GM23338 (cell line): ENCODE data around the gene S100A1. TPM values are rescaled to one million over a fixed set of nuclear protein-coding genes. Genes with fewer than 3 reads are reported as not detected.
A peak's percentile ranks its signal among the peaks of the same experiment; 100 is the strongest.

Source experiments
- ATAC-seq: fragments of 200-7000 bp; cut with Tn5 transposase; 3 replicates; pipeline ENCODE4 v1.9.1; 2020
- DNase-seq: peaks from one replicate; pipeline ENCODE4 v3.0.0-alpha.2; 2015; ENCODE audit warnings: low spot score
- H2AFZ ChIP-seq: fragments of 200-600 bp; sonication (generic); 2 replicates; pipeline ENCODE4 v1.8.0; 2016; ENCODE audit warnings: antibody characterized with exemption, mild to moderate bottlenecking, moderate library complexity
- H3F3A ChIP-seq: fragments of 200-600 bp; sonication (generic); replicated peaks from 2 replicates; pipeline ENCODE4 v1.8.0; 2017; ENCODE audit warnings: antibody characterized with exemption, mixed run types, low read depth
- H3K27ac ChIP-seq: fragments of 200-600 bp; sonication (generic); 2 replicates; pipeline ENCODE4 v1.6.1; 2016; ENCODE audit warnings: low read depth
- H3K27me3 ChIP-seq: fragments of 200-600 bp; sonication (generic); 2 replicates; pipeline ENCODE4 v1.8.0; 2016; ENCODE audit warnings: mild to moderate bottlenecking, mixed run types, moderate library complexity; ENCODE audit not compliant: insufficient read depth
- H3K36me3 ChIP-seq: fragments of 200-600 bp; sonication (generic); 2 replicates; pipeline ENCODE4 v1.8.0; 2016; ENCODE audit warnings: mild to moderate bottlenecking; ENCODE audit not compliant: insufficient read depth
- H3K4me1 ChIP-seq: fragments of 200-600 bp; sonication (generic); 2 replicates; pipeline ENCODE4 v1.8.0; 2016; ENCODE audit warnings: mild to moderate bottlenecking, moderate library complexity; ENCODE audit not compliant: insufficient read depth
- H3K4me2 ChIP-seq: fragments of 200-600 bp; sonication (generic); 2 replicates; pipeline ENCODE4 v1.7.1; 2017; ENCODE audit warnings: mixed run types
- H3K4me3 ChIP-seq: fragments of 200-600 bp; sonication (generic); 2 replicates; pipeline ENCODE4 v1.6.1; 2016; ENCODE audit warnings: mixed run types
- H3K79me2 ChIP-seq: fragments of 200-600 bp; sonication (generic); replicated peaks from 2 replicates; pipeline ENCODE4 v1.8.0; 2017; ENCODE audit warnings: mild to moderate bottlenecking; ENCODE audit not compliant: insufficient read depth
- H3K9me2 ChIP-seq: fragments of 200-600 bp; sonication (generic); 2 replicates; pipeline ENCODE4 v1.8.0; 2017; ENCODE audit not compliant: insufficient read depth
- H4K20me1 ChIP-seq: fragments of 200-600 bp; sonication (generic); replicated peaks from 2 replicates; pipeline ENCODE4 v1.8.0; 2017; ENCODE audit warnings: mild to moderate bottlenecking; ENCODE audit not compliant: insufficient read depth
- H3K27ac Mint-ChIP-seq: 2 replicates; pipeline ENCODE4 v1.8.0; 2020; ENCODE audit warnings: inconsistent platforms, mild to moderate bottlenecking, moderate library complexity, mixed read lengths
- H3K27me3 Mint-ChIP-seq: 3 replicates; pipeline ENCODE4 v1.8.0; 2022; ENCODE audit warnings: low read depth, mild to moderate bottlenecking, moderate library complexity, mixed read lengths, inconsistent platforms; ENCODE audit not compliant: insufficient read depth, poor library complexity
- H3K36me3 Mint-ChIP-seq: 3 replicates; pipeline ENCODE4 v1.8.0; 2021; ENCODE audit warnings: low read depth, mild to moderate bottlenecking, inconsistent platforms, moderate library complexity, mixed read lengths
- H3K4me1 Mint-ChIP-seq: 3 replicates; pipeline ENCODE4 v1.8.0; 2020; ENCODE audit warnings: mild to moderate bottlenecking, inconsistent platforms, mixed read lengths
- H3K4me3 Mint-ChIP-seq: 3 replicates; pipeline ENCODE4 v1.8.0; 2021; ENCODE audit warnings: moderate library complexity, mild to moderate bottlenecking, inconsistent platforms, mixed read lengths
- H3K9me3 Mint-ChIP-seq: 3 replicates; pipeline ENCODE4 v1.8.0; 2020; ENCODE audit warnings: moderate library complexity, mild to moderate bottlenecking, inconsistent platforms, mixed read lengths
- CREB1 ChIP-seq: fragments of 250-450 bp; sonication (Bioruptor Pico); IDR thresholded peaks from 2 replicates; pipeline ENCODE4 v1.5.0; 2020; ENCODE audit warnings: low read depth, mild to moderate bottlenecking, moderate library complexity
- CTCF ChIP-seq, 2 experiments: fragments of 200-600 bp in 1 of 2; sonication (generic) in 1 of 2; conservative IDR thresholded peaks; 2 replicates each; pipeline versions ENCODE4 v1.5.1 to v1.6.1; 2016 to 2017; ENCODE audit warnings: antibody characterized with exemption in 2 of 2, low read depth in 2 of 2, mild to moderate bottlenecking in 2 of 2, moderate library complexity in 1 of 2
- ETS1 ChIP-seq: IDR thresholded peaks from 2 replicates; pipeline ENCODE4 v1.6.1; 2016; ENCODE audit warnings: antibody characterized with exemption
- JUNB ChIP-seq: IDR thresholded peaks from one replicate; pipeline ENCODE4 v1.6.1; 2016; ENCODE audit warnings: antibody characterized with exemption; ENCODE audit not compliant: unreplicated experiment
- ZNF462 ChIP-seq: fragments of 250-450 bp; sonication (Bioruptor Pico); IDR thresholded peaks from 2 replicates; pipeline ENCODE4 v1.5.0; 2020; ENCODE audit warnings: mild to moderate bottlenecking, moderate library complexity
- polyA plus RNA-seq: library from polyadenylated mRNA; unstranded; fragments of >200 nt; fragmentation: Nextera tagmentation; extraction: Ambion mirVana; gene quantifications from 2 replicates; pipeline ENCODE4 v1.2.1, GENCODE V29; 2016
- total RNA-seq: library from RNA; depleted of rRNA; stranded (reverse); fragments of >200 nt; shearing (Covaris generic); gene quantifications from 2 replicates; pipeline ENCODE4 v1.2.3, GENCODE V29; 2014

The S100A1 gene
- total and polyA plus RNA-seq, 2 experiments from 2014 or later: 0.13 to 0.66 TPM

- TF ChIP-seq CTCF (conservative IDR thresholded peaks at IDR 0.05; ENCODE audit: low read depth in 2 of 2): no peak
Measured at GRCh38 chr1:153607381-153607780, 20.9 kb upstream of the S100A1 start (continued).

- peak; percentile 39 for DNase-seq
Measured at GRCh38 chr1:153608089-153608682, 20.0 kb upstream of the S100A1 start.

More at GRCh38 chr1:153608089-153608682, 20.0 kb upstream of the S100A1 start:
- Mint-ChIP-seq H3K9me3 (no peaks in the 10 kb centered on the region), H3K27me3 (peaks cover 9% of the 10 kb centered on the region), H3K4me1 (peaks cover 43% of the 10 kb centered on the region), H3K36me3 (no peaks in the 10 kb centered on the region; the same call in 1 of the 3 replicates), H3K27ac (no peak overlapping the region), H3K4me3 (no peak overlapping the region)
- TF ChIP-seq CREB1 (CRISPR knock-in tag): no peak
- no peak for TF ChIP-seq JUNB
- TF ChIP-seq ETS1: no peak
- no peak for TF ChIP-seq CTCF (conservative IDR thresholded peaks at IDR 0.05; ENCODE audit: low read depth in 2 of 2)
- no peak for TF ChIP-seq ZNF462
- peak overlapping the region; percentile 66 for H3K4me2 ChIP-seq
- no peaks in the 10 kb centered on the region for H3K79me2 ChIP-seq
- H3K27ac ChIP-seq: no peak overlapping the region
- no peaks in the 10 kb centered on the region for H4K20me1 ChIP-seq
- H3K9me2 ChIP-seq: no peaks in the 10 kb centered on the region
- ATAC-seq: no peak
- peaks cover 45% of the 10 kb centered on the region for H3K4me1 ChIP-seq
- H3K36me3 ChIP-seq: no peaks in the 10 kb centered on the region
- H3K4me3 ChIP-seq: no peak overlapping the region
- H2AFZ ChIP-seq: no peak overlapping the region
- H3F3A ChIP-seq: no peaks in the 10 kb centered on the region; the same call in 1 of the 2 replicates
- H3K27me3 ChIP-seq: no peaks in the 10 kb centered on the region
